ENCODE data around the gene NME4. TPM values are rescaled to one million over a fixed set of nuclear protein-coding genes. Genes with fewer than 3 reads are reported as not detected.
"Not testable (repeated sequence)": the region's sequence is repeated elsewhere in the genome, so short reads cannot be mapped to it uniquely, and the experiment has no call there.

The NME4 gene
- total RNA-seq, 5 donors from 2014 or later (not counting 1 experiment from before 2014, with no cell fraction given) = 32.5 to 48.4 (median 41.3) TPM

DNA sequence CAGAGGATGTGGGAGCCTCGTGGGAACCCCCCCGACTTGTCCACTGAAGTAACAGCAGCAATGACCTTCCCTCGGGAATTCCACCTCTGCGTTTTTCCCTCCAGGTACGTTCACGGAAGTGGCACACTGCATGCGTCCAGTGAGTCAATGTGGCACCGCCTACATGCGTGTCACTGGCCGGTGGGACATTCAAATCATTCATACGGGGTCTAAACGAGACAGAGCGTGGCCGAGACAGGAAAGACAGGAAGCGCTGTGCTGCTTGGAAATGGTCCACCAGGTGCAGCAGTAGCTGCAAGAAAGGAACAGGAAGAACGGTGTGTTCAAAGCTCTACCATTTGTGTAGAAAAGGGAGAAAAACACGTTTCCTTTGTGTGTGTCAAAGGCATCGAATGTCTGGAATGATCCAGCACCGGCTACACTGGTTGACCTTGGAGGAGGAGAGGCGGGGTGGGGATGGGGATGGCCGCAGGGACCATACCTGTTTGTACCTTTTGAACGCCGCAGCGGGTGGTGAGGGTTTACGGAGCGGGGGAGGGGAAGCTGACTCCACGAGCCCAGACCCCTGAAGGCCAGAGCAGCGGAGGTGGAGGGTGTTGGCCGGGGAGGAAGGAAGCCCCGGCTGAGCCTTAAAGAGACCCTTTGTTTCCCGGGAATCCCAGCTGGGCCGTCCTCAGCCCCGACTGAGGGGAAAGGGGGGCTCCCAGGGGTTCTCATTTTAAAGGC is 13.5 kb upstream of the NME4 start:
- WGBS (ENCODE audit: insufficient coverage) = 18% methylated on average over 33 of the region's 33 CpGs
- Mint-ChIP-seq H3K36me3 (no peaks in the 10 kb centered on the region), H3K9me3 (no peaks in the 10 kb centered on the region), H3K27me3 (no peaks in the 10 kb centered on the region), H3K4me3 (peak overlapping the region; percentile 82 to 91 (median 90)), H3K27ac (peak overlapping the region; percentile 65 to 84), H3K4me1 (peaks cover 27 to 34% (median 30%) of the 10 kb centered on the region in 3 donors)
- H3K36me3 ChIP-seq (ENCODE audit: control insufficient read depth in 2 of 2, extremely low read depth in 1 of 2, insufficient read depth in 1 of 2, low read length in 1 of 2) = no peaks in the 10 kb centered on the region
- H3K27ac ChIP-seq (ENCODE audit: low read length) = peak overlapping the region; percentile 24
- CTCF ChIA-PET = interaction anchor here in 1 of 2 donors (1.0 kb wide), 1 partner anchor 8 kb away, joined by 3 read pairs; no protein-coding TSS in a partner anchor
- H3K4me1 ChIP-seq (ENCODE audit: control insufficient read depth in 1 of 2, extremely low read depth in 1 of 2, insufficient read depth in 2 of 2, low read length in 2 of 2) = peaks cover 5 to 49% of the 10 kb centered on the region in 2 experiments
- H3K27me3 ChIP-seq (replicated peaks in 1 of 2; ENCODE audit: control insufficient read depth in 2 of 2, extremely low read depth in 1 of 2, insufficient read depth in 2 of 2, low read length in 1 of 2) = no peaks in the 10 kb centered on the region
- peak in 2 of 4 experiments; percentile 14 to 49 for ATAC-seq (replicated peaks in 1 of 4)
- peak overlapping the region; percentile 59 to 90 for H3K4me3 ChIP-seq (ENCODE audit: control insufficient read depth in 1 of 2, extremely low read depth in 1 of 2, low read length in 1 of 2)
- DNase-seq = peak in 11 of 35 experiments; percentile 24 to 63 (median 36)
- H3K9me3 ChIP-seq = no peaks in the 10 kb centered on the region
- POLR2A ChIA-PET = interaction anchor here in 1 of 2 donors (0.6 kb wide), 1 partner anchor 18 kb away, joined by 3 read pairs; no protein-coding TSS in a partner anchor

DNA sequence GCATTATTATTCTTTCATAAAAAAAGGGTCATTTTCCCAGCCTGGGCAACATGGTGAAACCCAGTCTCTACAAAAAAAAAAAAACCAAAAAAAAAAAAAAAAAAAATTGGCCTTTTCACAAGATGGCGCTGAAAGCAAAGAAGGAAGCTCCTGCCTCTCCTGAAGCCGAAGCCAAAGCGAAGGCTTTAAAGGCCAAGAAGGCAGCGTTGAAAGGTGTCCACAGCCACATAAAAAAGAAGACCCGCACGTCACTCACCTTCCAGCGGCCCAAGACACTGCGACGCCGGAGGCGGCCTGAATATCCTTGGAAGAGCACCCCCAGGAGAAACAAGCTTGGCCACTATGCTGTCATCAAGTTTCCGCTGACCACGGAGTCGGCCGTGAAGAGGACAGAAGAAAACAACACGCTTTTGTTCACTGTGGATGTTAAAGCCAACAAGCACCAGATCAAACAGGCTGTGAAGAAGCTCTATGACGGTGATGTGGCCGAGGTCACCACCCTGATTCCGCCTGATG is 10.3 kb upstream of the NME4 start:
- Mint-ChIP-seq H3K4me3 (no peak overlapping the region), H3K27ac (no peak overlapping the region), H3K27me3 (no peaks in the 10 kb centered on the region), H3K4me1 (peaks cover 13 to 22% (median 20%) of the 10 kb centered on the region in 3 donors), H3K36me3 (no peaks in the 10 kb centered on the region), H3K9me3 (no peaks in the 10 kb centered on the region)
- Histone ChIP-seq H3K27ac (ENCODE audit: low read length) (no peak overlapping the region), H3K27me3 (replicated peaks in 1 of 2; ENCODE audit: control insufficient read depth in 2 of 2, extremely low read depth in 1 of 2, insufficient read depth in 2 of 2, low read length in 1 of 2) (no peaks in the 10 kb centered on the region), H3K36me3 (ENCODE audit: control insufficient read depth in 2 of 2, extremely low read depth in 1 of 2, insufficient read depth in 1 of 2, low read length in 1 of 2) (no peaks in the 10 kb centered on the region), H3K4me1 (ENCODE audit: control insufficient read depth in 1 of 2, extremely low read depth in 1 of 2, insufficient read depth in 2 of 2, low read length in 2 of 2) (peaks cover 5 to 24% of the 10 kb centered on the region in 2 experiments), H3K4me3 (ENCODE audit: control insufficient read depth in 1 of 2, extremely low read depth in 1 of 2, low read length in 1 of 2) (no peak overlapping the region), H3K9me3 (no peaks in the 10 kb centered on the region)
- WGBS (ENCODE audit: insufficient coverage) = 88% methylated on average over 11 of the region's 19 CpGs
- POLR2A ChIA-PET = no interaction called here
- CTCF ChIA-PET = interaction anchor here in 1 of 2 donors (0.6 kb wide), 1 partner anchor 216 kb away, joined by 3 read pairs; no protein-coding TSS in a partner anchor
- DNase-seq (no peak), ATAC-seq (replicated peaks in 1 of 4) (no peak)

DNA sequence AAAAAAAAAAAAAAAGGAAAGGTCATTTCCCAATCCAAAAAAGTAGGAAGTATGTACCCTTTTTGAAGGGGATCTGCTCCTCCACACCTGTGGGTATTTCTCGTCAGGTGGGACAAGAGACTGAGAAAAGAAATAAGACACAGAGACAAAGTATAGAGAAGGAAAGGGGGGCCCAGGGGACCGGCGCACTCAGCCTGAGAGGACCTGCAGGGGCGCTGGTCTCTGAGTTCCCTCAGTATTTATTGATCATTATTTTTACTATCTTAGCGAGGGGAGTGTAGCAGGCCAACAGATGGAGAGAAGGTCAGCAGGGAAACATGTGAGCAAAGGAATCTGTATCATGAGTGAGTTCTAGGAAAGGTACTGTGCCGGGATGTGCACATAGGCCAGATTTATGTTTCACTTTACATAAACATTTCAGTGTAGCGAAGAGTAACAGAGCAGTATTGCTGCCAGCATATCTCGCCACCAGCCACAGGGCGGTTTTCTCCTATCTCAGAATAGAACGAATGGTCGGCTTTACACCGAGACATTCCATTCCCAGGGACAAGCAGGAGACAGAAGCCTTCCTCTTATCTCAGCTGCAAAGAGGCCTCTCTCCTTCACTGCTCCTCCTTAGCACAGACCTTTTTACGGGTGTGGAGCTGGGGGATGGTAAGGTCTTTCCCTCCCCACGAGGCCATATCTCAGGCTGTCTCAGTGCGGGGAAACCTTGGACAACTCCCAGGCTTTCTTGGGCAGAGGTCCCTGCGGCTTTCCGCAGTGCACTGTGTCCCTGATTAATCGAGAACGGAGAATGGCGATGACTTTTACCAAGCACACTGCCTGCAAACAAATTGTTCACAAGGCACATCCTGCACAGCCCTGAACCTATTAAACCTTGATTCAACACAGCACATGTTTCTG is 9.0 kb upstream of the NME4 start:
- ATAC-seq (replicated peaks in 1 of 4); H3K4me3 Mint-ChIP-seq; H3K9me3 Mint-ChIP-seq; DNase-seq; H3K27ac ChIP-seq (ENCODE audit: low read length); CTCF ChIA-PET; H3K36me3 Mint-ChIP-seq; H3K27me3 ChIP-seq (replicated peaks in 1 of 2; ENCODE audit: control insufficient read depth in 2 of 2, extremely low read depth in 1 of 2, insufficient read depth in 2 of 2, low read length in 1 of 2); H3K9me3 ChIP-seq; H3K4me3 ChIP-seq (ENCODE audit: control insufficient read depth in 1 of 2, extremely low read depth in 1 of 2, low read length in 1 of 2); H3K27me3 Mint-ChIP-seq; H3K36me3 ChIP-seq (ENCODE audit: control insufficient read depth in 2 of 2, extremely low read depth in 1 of 2, insufficient read depth in 1 of 2, low read length in 1 of 2); POLR2A ChIA-PET: not testable (repeated sequence)
- Mint-ChIP-seq H3K27ac (peak overlapping the region in 1 of 2 donors; percentile 1), H3K4me1 (peaks cover 7 to 28% (median 25%) of the 10 kb centered on the region in 3 donors)
- WGBS (ENCODE audit: insufficient coverage) = 86% methylated on average over 10 of the region's 20 CpGs
- H3K4me1 ChIP-seq (ENCODE audit: control insufficient read depth in 1 of 2, extremely low read depth in 1 of 2, insufficient read depth in 2 of 2, low read length in 2 of 2) = peaks cover 5 to 28% of the 10 kb centered on the region in 2 experiments

DNA sequence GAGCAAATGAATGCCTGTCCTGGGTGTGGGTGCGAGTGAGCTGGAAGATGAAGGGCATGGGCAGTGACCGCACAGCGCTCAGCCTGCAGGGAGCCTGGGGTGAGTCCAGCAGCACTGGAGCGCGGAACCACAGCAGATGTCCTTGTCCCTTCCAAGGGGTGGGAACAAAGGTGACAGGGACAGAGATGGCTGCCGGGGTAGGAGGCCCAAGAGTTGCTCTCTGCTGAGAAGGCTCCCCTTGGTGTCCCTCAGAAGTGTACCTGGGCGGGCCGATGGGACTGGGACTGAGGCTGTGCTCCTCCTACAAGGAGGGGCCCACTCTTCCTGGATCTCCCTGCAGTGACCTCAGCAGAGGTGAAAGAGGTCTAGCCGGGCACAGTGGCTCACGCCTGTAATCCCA is 7.6 kb upstream of the NME4 start:
- WGBS (ENCODE audit: insufficient coverage) = 96% methylated on average over 6 of the region's 10 CpGs
- DNase-seq (no peak), ATAC-seq (replicated peaks in 1 of 4) (no peak)
- no peaks in the 10 kb centered on the region for H3K36me3 ChIP-seq (ENCODE audit: control insufficient read depth in 2 of 2, extremely low read depth in 1 of 2, insufficient read depth in 1 of 2, low read length in 1 of 2)
- H3K4me3 ChIP-seq (ENCODE audit: control insufficient read depth in 1 of 2, extremely low read depth in 1 of 2, low read length in 1 of 2) = no peak overlapping the region
- CTCF ChIA-PET = no interaction called here
- POLR2A ChIA-PET = interaction anchor here in 1 of 2 donors (0.7 kb wide), 1 partner anchor 19 kb away, joined by 4 read pairs; the partner anchor contains the start of gene MRPL28
- Mint-ChIP-seq H3K27ac (no peak overlapping the region), H3K4me3 (no peak overlapping the region), H3K9me3 (no peaks in the 10 kb centered on the region), H3K36me3 (no peaks in the 10 kb centered on the region), H3K4me1 (peaks cover 0 to 15% (median 15%) of the 10 kb centered on the region in 3 donors), H3K27me3 (no peaks in the 10 kb centered on the region)
- no peaks in the 10 kb centered on the region for H3K27me3 ChIP-seq (replicated peaks in 1 of 2; ENCODE audit: control insufficient read depth in 2 of 2, extremely low read depth in 1 of 2, insufficient read depth in 2 of 2, low read length in 1 of 2)
- peaks cover 0 to 15% of the 10 kb centered on the region in 2 experiments for H3K4me1 ChIP-seq (ENCODE audit: control insufficient read depth in 1 of 2, extremely low read depth in 1 of 2, insufficient read depth in 2 of 2, low read length in 2 of 2)
- no peak overlapping the region for H3K27ac ChIP-seq (ENCODE audit: low read length)
- no peaks in the 10 kb centered on the region for H3K9me3 ChIP-seq

DNA sequence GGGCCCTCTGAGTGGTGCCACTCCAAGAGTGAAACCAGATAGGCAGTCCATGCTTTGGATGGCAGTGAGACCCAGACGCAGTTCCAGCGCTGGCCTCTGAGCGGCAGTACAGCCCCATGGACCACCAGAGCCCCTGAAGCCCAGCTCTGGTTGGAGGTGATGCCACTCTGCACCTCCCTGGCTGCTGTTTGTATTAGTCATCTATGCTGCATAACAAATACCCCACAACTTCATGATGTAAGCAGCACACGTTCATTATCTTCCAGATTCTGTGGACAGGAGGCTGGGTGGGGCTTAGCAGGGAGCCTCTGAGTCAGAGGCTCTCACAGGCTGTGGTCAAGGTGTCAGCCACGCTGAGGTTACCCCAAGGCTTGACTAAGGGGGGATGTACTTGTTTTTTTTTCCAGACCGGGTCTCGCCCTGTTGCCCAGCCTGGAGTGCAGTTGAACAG is 5.1 kb upstream of the NME4 start:
- CTCF ChIA-PET = interaction anchor here in 1 of 2 donors (1.3 kb wide), 1 partner anchor 9 kb away, joined by 3 read pairs; no protein-coding TSS in a partner anchor
- Histone ChIP-seq H3K27ac (ENCODE audit: low read length) (peak overlapping the region; percentile 41), H3K4me1 (ENCODE audit: control insufficient read depth in 1 of 2, extremely low read depth in 1 of 2, insufficient read depth in 2 of 2, low read length in 2 of 2) (peaks cover 0 to 21% of the 10 kb centered on the region in 2 experiments), H3K36me3 (ENCODE audit: control insufficient read depth in 2 of 2, extremely low read depth in 1 of 2, insufficient read depth in 1 of 2, low read length in 1 of 2) (no peaks in the 10 kb centered on the region), H3K9me3 (no peaks in the 10 kb centered on the region), H3K4me3 (ENCODE audit: control insufficient read depth in 1 of 2, extremely low read depth in 1 of 2, low read length in 1 of 2) (no peak overlapping the region), H3K27me3 (replicated peaks in 1 of 2; ENCODE audit: control insufficient read depth in 2 of 2, extremely low read depth in 1 of 2, insufficient read depth in 2 of 2, low read length in 1 of 2) (peaks cover 0 to 3% of the 10 kb centered on the region in 2 experiments)
- Mint-ChIP-seq H3K36me3 (no peaks in the 10 kb centered on the region), H3K9me3 (no peaks in the 10 kb centered on the region), H3K4me3 (no peak overlapping the region), H3K27ac (peak overlapping the region; percentile 70 to 72), H3K4me1 (peaks cover 8 to 24% (median 23%) of the 10 kb centered on the region in 3 donors), H3K27me3 (peaks cover 0 to 2% of the 10 kb centered on the region in 2 donors)
- POLR2A ChIA-PET = no interaction called here
- ATAC-seq (replicated peaks in 1 of 4) (peak; percentile 81 to 86 (median 81)), DNase-seq (peak; percentile 44 to 83 (median 69))
- WGBS (ENCODE audit: insufficient coverage) = 56% methylated on average over 5 of the region's 7 CpGs
